ENCODE measurements around the gene KDM4B.

Gene KDM4B

GRCh38 chr19:4955274-4955673 is 13.6 kb upstream of the KDM4B start:
- no peak for DNase-seq (ENCODE audit: extremely low read depth, low read depth)
- TF ChIP-seq CTCF (IDR thresholded peaks at IDR 0.05; ENCODE audit: low read depth, low read length) = no peak

- no peak for TF ChIP-seq CTCF (IDR thresholded peaks at IDR 0.05; ENCODE audit: low read depth, low read length)
- no peak for DNase-seq (ENCODE audit: extremely low read depth, low read depth)
These were observed 10.9 kb upstream of the KDM4B start for GRCh38 chr19:4957981-4958380.

GRCh38 chr19:4962085-4962619 is 6.8 kb upstream of the KDM4B start:
- no peak for DNase-seq (ENCODE audit: extremely low read depth, low read depth)
- no peak for TF ChIP-seq CTCF (IDR thresholded peaks at IDR 0.05; ENCODE audit: low read depth, low read length)

- TF ChIP-seq CTCF (IDR thresholded peaks at IDR 0.05; ENCODE audit: low read depth, low read length) = no peak
- DNase-seq (ENCODE audit: extremely low read depth, low read depth) = no peak
These were observed 3.9 kb upstream of the KDM4B start for GRCh38 chr19:4965061-4965460.

- no peak for DNase-seq (ENCODE audit: extremely low read depth, low read depth)
- no peak for TF ChIP-seq CTCF (IDR thresholded peaks at IDR 0.05; ENCODE audit: low read depth, low read length)
These were observed 2.3 kb upstream of the KDM4B start for GRCh38 chr19:4966591-4966990.

- TF ChIP-seq CTCF (IDR thresholded peaks at IDR 0.05; ENCODE audit: low read depth, low read length) = no peak
These were observed 1.0 kb upstream of the KDM4B start for GRCh38 chr19:4967738-4968461.

GRCh38 chr19:4969292-4969771 is 419 bp downstream of the KDM4B start:
- no peak for DNase-seq (ENCODE audit: extremely low read depth, low read depth)
- TF ChIP-seq CTCF (IDR thresholded peaks at IDR 0.05; ENCODE audit: low read depth, low read length) = no peak

More at GRCh38 chr19:4967738-4968461, 1.0 kb upstream of the KDM4B start:
- DNase-seq (ENCODE audit: extremely low read depth, low read depth) = no peak

Data from AG09319 (cell line).